ENCODE data around the gene TRABD2A.
"Not testable (repeated sequence)": the region's sequence is repeated elsewhere in the genome, so short reads cannot be mapped to it uniquely, and the experiment has no call there.

The TRABD2A gene

DNA sequence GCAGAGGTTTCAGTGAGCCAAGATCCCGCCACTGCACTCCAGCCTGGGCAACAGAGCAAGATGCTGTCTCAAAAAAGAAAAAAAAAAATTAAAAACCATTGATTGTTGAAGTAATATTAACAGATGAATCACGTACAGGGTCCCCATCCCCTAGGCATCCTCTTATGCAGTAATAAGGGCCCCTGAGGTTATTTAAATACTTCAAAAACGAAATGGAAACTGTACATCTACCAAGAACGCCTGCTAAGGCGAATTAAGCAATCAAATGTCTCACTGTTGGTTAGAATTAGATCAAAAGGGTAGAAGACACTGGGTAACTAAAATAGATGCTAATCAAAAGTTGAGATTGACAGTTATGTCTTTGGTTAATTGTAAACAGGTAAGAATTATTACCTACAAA, 7.5 kb downstream of the TRABD2A start:
- Histone ChIP-seq H3K9me3 (ENCODE audit: insufficient read depth, low read depth, low read length) (peaks cover 4% of the 10 kb centered on the region), H3K14ac (ENCODE audit: low read length) (no peak overlapping the region), H3K4ac (ENCODE audit: low read depth, low read length) (no peak overlapping the region), H3K4me1 (ENCODE audit: control insufficient read depth in 1 of 2, insufficient read depth in 2 of 2, low read length in 2 of 2) (no peaks in the 10 kb centered on the region), H3K18ac (ENCODE audit: low read length) (no peak overlapping the region), H3K79me1 (ENCODE audit: low read length) (no peaks in the 10 kb centered on the region), H3K4me2 (ENCODE audit: low read length) (no peak overlapping the region), H2BK120ac (ENCODE audit: insufficient read depth, low read length, poor library complexity) (no peak overlapping the region), H3K79me2 (ENCODE audit: control insufficient read depth, insufficient read depth, low read length, poor library complexity) (no peaks in the 10 kb centered on the region), H2BK5ac (ENCODE audit: low read depth, low read length, poor library complexity) (no peak overlapping the region), H2BK12ac (ENCODE audit: low read length) (no peak overlapping the region), H3K27ac (ENCODE audit: low read depth, low read length) (no peak overlapping the region), H3K36me3 (ENCODE audit: control insufficient read depth in 1 of 2, insufficient read depth in 2 of 2, low read length in 2 of 2) (peaks cover 0 to 2% of the 10 kb centered on the region in 2 experiments), H2AFZ (ENCODE audit: insufficient read depth, low read length, poor library complexity) (no peak overlapping the region), H2AK5ac (ENCODE audit: low read length) (no peak overlapping the region), H4K12ac (ENCODE audit: low read depth, low read length) (no peak overlapping the region), H3K9ac (ENCODE audit: low read length) (no peak overlapping the region), H4K8ac (ENCODE audit: low read depth, low read length) (no peak overlapping the region), H3K27me3 (ENCODE audit: insufficient read depth, low read length) (no peaks in the 10 kb centered on the region), H4K91ac (ENCODE audit: low read depth, low read length) (no peak overlapping the region), H3K4me3 (ENCODE audit: low read depth, low read length) (no peak overlapping the region), H3K23ac (ENCODE audit: low read length) (no peak overlapping the region)
- DNase-seq: no peak
- no CpG with 5 or more reads among the region's 5 CpGs for WGBS (ENCODE audit: extremely low coverage, insufficient coverage, insufficient read length)

DNA sequence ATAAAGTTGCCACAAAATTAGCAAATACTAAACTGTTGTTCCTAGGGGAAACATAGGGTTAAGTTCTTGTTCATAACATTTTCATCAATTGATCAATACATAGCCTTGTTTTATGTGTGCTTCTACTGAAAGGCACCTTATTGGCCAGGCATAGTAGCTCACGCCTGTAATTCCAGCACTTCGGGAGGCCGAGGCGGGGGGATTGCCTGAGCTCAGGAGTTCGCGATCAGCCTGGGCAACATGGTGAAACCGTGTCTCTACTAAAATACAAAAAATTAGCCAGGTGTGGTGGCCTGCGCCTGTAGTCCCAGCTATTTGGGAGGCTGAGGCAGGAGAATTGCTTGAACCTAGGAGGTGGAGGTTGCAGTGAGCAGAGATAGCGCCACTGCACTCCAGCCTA, 8.2 kb downstream of the TRABD2A start:
- not testable (repeated sequence) for H3K79me2 ChIP-seq (ENCODE audit: control insufficient read depth, insufficient read depth, low read length, poor library complexity); H3K9me3 ChIP-seq (ENCODE audit: insufficient read depth, low read depth, low read length); H2AFZ ChIP-seq (ENCODE audit: insufficient read depth, low read length, poor library complexity); H3K9ac ChIP-seq (ENCODE audit: low read length); H4K91ac ChIP-seq (ENCODE audit: low read depth, low read length); H3K4ac ChIP-seq (ENCODE audit: low read depth, low read length); H2BK12ac ChIP-seq (ENCODE audit: low read length); H2BK5ac ChIP-seq (ENCODE audit: low read depth, low read length, poor library complexity); H2AK5ac ChIP-seq (ENCODE audit: low read length); H2BK120ac ChIP-seq (ENCODE audit: insufficient read depth, low read length, poor library complexity); H3K36me3 ChIP-seq (ENCODE audit: control insufficient read depth in 1 of 2, insufficient read depth in 2 of 2, low read length in 2 of 2); H4K8ac ChIP-seq (ENCODE audit: low read depth, low read length); H3K23ac ChIP-seq (ENCODE audit: low read length); H3K4me3 ChIP-seq (ENCODE audit: low read depth, low read length); H3K18ac ChIP-seq (ENCODE audit: low read length); H4K12ac ChIP-seq (ENCODE audit: low read depth, low read length); H3K27me3 ChIP-seq (ENCODE audit: insufficient read depth, low read length); H3K14ac ChIP-seq (ENCODE audit: low read length); H3K4me2 ChIP-seq (ENCODE audit: low read length); H3K79me1 ChIP-seq (ENCODE audit: low read length); H3K27ac ChIP-seq (ENCODE audit: low read depth, low read length); DNase-seq; H3K4me1 ChIP-seq (ENCODE audit: control insufficient read depth in 1 of 2, insufficient read depth in 2 of 2, low read length in 2 of 2)
- WGBS (ENCODE audit: extremely low coverage, insufficient coverage, insufficient read length): no CpG with 5 or more reads among the region's 9 CpGs

- Histone ChIP-seq H3K27me3 (ENCODE audit: insufficient read depth, low read length) (no peaks in the 10 kb centered on the region), H4K8ac (ENCODE audit: low read depth, low read length) (no peak overlapping the region)
- WGBS (ENCODE audit: extremely low coverage, insufficient coverage, insufficient read length): no CpG with 5 or more reads among the region's 11 CpGs
Measured at GRCh38 chr2:84870306-84870705, 10.6 kb downstream of the TRABD2A start.

DNA sequence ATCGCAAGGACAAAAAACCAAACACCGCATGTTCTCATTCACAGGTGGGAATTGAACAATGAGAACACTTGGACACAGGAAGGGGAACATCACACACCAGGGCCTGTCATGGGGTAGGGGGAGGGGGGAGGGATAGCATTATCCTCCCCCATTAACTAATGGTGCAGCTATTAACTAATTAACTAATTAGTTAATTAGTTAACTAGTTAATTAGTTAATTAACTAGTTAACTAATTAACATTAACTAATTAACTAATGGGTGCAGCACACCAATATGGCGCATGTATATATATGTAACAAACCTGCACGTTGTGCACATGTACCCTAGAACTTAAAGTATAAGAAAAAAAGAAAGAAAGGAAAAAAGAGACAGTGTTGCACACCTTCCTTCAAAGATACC, 12.6 kb downstream of the TRABD2A start:
- DNase-seq; H3K79me1 ChIP-seq (ENCODE audit: low read length); H3K9ac ChIP-seq (ENCODE audit: low read length); H3K36me3 ChIP-seq (ENCODE audit: control insufficient read depth in 1 of 2, insufficient read depth in 2 of 2, low read length in 2 of 2); H3K4ac ChIP-seq (ENCODE audit: low read depth, low read length); H3K9me3 ChIP-seq (ENCODE audit: insufficient read depth, low read depth, low read length); H3K27ac ChIP-seq (ENCODE audit: low read depth, low read length); H3K79me2 ChIP-seq (ENCODE audit: control insufficient read depth, insufficient read depth, low read length, poor library complexity); H3K18ac ChIP-seq (ENCODE audit: low read length); H3K14ac ChIP-seq (ENCODE audit: low read length); H2AK5ac ChIP-seq (ENCODE audit: low read length); H2BK120ac ChIP-seq (ENCODE audit: insufficient read depth, low read length, poor library complexity); H2AFZ ChIP-seq (ENCODE audit: insufficient read depth, low read length, poor library complexity); H4K8ac ChIP-seq (ENCODE audit: low read depth, low read length); H4K91ac ChIP-seq (ENCODE audit: low read depth, low read length); H3K4me3 ChIP-seq (ENCODE audit: low read depth, low read length); H3K4me2 ChIP-seq (ENCODE audit: low read length); H2BK12ac ChIP-seq (ENCODE audit: low read length); H2BK5ac ChIP-seq (ENCODE audit: low read depth, low read length, poor library complexity); H4K12ac ChIP-seq (ENCODE audit: low read depth, low read length); H3K4me1 ChIP-seq (ENCODE audit: control insufficient read depth in 1 of 2, insufficient read depth in 2 of 2, low read length in 2 of 2); H3K23ac ChIP-seq (ENCODE audit: low read length); H3K27me3 ChIP-seq (ENCODE audit: insufficient read depth, low read length): not testable (repeated sequence)
- WGBS (ENCODE audit: extremely low coverage, insufficient coverage, insufficient read length): no CpG with 5 or more reads among the region's 4 CpGs

More at GRCh38 chr2:84870306-84870705, 10.6 kb downstream of the TRABD2A start:
- Histone ChIP-seq H3K18ac (ENCODE audit: low read length) (no peak overlapping the region), H3K27ac (ENCODE audit: low read depth, low read length) (no peak overlapping the region), H4K91ac (ENCODE audit: low read depth, low read length) (no peak overlapping the region), H3K79me2 (ENCODE audit: control insufficient read depth, insufficient read depth, low read length, poor library complexity) (no peaks in the 10 kb centered on the region), H3K79me1 (ENCODE audit: low read length) (no peaks in the 10 kb centered on the region), H3K14ac (ENCODE audit: low read length) (no peak overlapping the region), H2AK5ac (ENCODE audit: low read length) (no peak overlapping the region), H3K23ac (ENCODE audit: low read length) (no peak overlapping the region), H4K12ac (ENCODE audit: low read depth, low read length) (no peak overlapping the region), H3K4ac (ENCODE audit: low read depth, low read length) (no peak overlapping the region), H3K36me3 (ENCODE audit: control insufficient read depth in 1 of 2, insufficient read depth in 2 of 2, low read length in 2 of 2) (peaks cover 0 to 2% of the 10 kb centered on the region in 2 experiments), H3K4me1 (ENCODE audit: control insufficient read depth in 1 of 2, insufficient read depth in 2 of 2, low read length in 2 of 2) (peaks cover 0 to 3% of the 10 kb centered on the region in 2 experiments), H2BK5ac (ENCODE audit: low read depth, low read length, poor library complexity) (no peak overlapping the region), H2BK120ac (ENCODE audit: insufficient read depth, low read length, poor library complexity) (no peak overlapping the region), H2AFZ (ENCODE audit: insufficient read depth, low read length, poor library complexity) (no peak overlapping the region), H3K9me3 (ENCODE audit: insufficient read depth, low read depth, low read length) (peaks cover 4% of the 10 kb centered on the region), H2BK12ac (ENCODE audit: low read length) (no peak overlapping the region), H3K4me3 (ENCODE audit: low read depth, low read length) (no peak overlapping the region), H3K4me2 (ENCODE audit: low read length) (no peak overlapping the region), H3K9ac (ENCODE audit: low read length) (no peak overlapping the region)
- DNase-seq: no peak

Measured in trophoblast cell (in vitro differentiated cells and primary cell).